GM18517 (cell line): Measurements from ENCODE around the gene ACSL6.

Source experiments
- ATAC-seq: cut with Tn5 transposase; IDR thresholded peaks from one replicate; pipeline ENCODE4 v1.9.1; 2021; ENCODE audit warnings: mild to moderate bottlenecking, moderate library complexity; ENCODE audit not compliant: unreplicated experiment

The ACSL6 gene

GRCh38 chr5:132049093-132049492 is 37.6 kb upstream of the ACSL6 start:
- no peak for ATAC-seq

- no peak for ATAC-seq
These were observed 35.4 kb upstream of the ACSL6 start for GRCh38 chr5:132046880-132047299.

GRCh38 chr5:132044207-132044606 is 32.7 kb upstream of the ACSL6 start:
- ATAC-seq = no peak

GRCh38 chr5:132037353-132037752 is 25.9 kb upstream of the ACSL6 start:
- ATAC-seq = no peak

- no peak for ATAC-seq
These were observed 21.7 kb upstream of the ACSL6 start for GRCh38 chr5:132033122-132033521.

GRCh38 chr5:132032196-132032595 is 20.7 kb upstream of the ACSL6 start:
- no peak for ATAC-seq

GRCh38 chr5:132030610-132031009 is 19.2 kb upstream of the ACSL6 start:
- ATAC-seq = no peak

GRCh38 chr5:132029609-132030330 is 18.3 kb upstream of the ACSL6 start:
- no peak for ATAC-seq

- no peak for ATAC-seq
These were observed 15.6 kb upstream of the ACSL6 start for GRCh38 chr5:132027027-132027426.

- no peak for ATAC-seq
These were observed 15.1 kb upstream of the ACSL6 start for GRCh38 chr5:132026516-132027008.

GRCh38 chr5:132025403-132025971 is 14.0 kb upstream of the ACSL6 start:
- ATAC-seq = no peak

- no peak for ATAC-seq
These were observed 13.4 kb upstream of the ACSL6 start for GRCh38 chr5:132024789-132025402.

GRCh38 chr5:132024117-132024435 is 12.6 kb upstream of the ACSL6 start:
- no peak for ATAC-seq

- no peak for ATAC-seq
These were observed 12.0 kb upstream of the ACSL6 start for GRCh38 chr5:132023258-132024116.

- no peak for ATAC-seq
These were observed 11.3 kb upstream of the ACSL6 start for GRCh38 chr5:132022737-132023136.

- ATAC-seq = no peak
These were observed 10.2 kb upstream of the ACSL6 start for GRCh38 chr5:132021654-132022053.

GRCh38 chr5:132020568-132021339 is 9.3 kb upstream of the ACSL6 start:
- ATAC-seq = no peak

- ATAC-seq = peak; percentile 99
These were observed 8.5 kb upstream of the ACSL6 start for GRCh38 chr5:132019857-132020555.

- ATAC-seq = no peak
These were observed 7.9 kb upstream of the ACSL6 start for GRCh38 chr5:132019337-132019736.
